GM23338 (cell line): ENCODE measurements around the gene SHISA9. TPM values are rescaled to one million over a fixed set of nuclear protein-coding genes. Genes with fewer than 3 reads are reported as not detected.

Source experiments
- ATAC-seq: fragments of 200-7000 bp; cut with Tn5 transposase; 3 replicates; pipeline ENCODE4 v1.9.1; 2020
- DNase-seq: peaks from one replicate; pipeline ENCODE4 v3.0.0-alpha.2; 2015; ENCODE audit warnings: low spot score
- H2AFZ ChIP-seq: fragments of 200-600 bp; sonication (generic); 2 replicates; pipeline ENCODE4 v1.8.0; 2016; ENCODE audit warnings: antibody characterized with exemption, mild to moderate bottlenecking, moderate library complexity
- H3F3A ChIP-seq: fragments of 200-600 bp; sonication (generic); replicated peaks from 2 replicates; pipeline ENCODE4 v1.8.0; 2017; ENCODE audit warnings: antibody characterized with exemption, mixed run types, low read depth
- H3K27ac ChIP-seq: fragments of 200-600 bp; sonication (generic); 2 replicates; pipeline ENCODE4 v1.6.1; 2016; ENCODE audit warnings: low read depth
- H3K27me3 ChIP-seq: fragments of 200-600 bp; sonication (generic); 2 replicates; pipeline ENCODE4 v1.8.0; 2016; ENCODE audit warnings: mild to moderate bottlenecking, mixed run types, moderate library complexity; ENCODE audit not compliant: insufficient read depth
- H3K36me3 ChIP-seq: fragments of 200-600 bp; sonication (generic); 2 replicates; pipeline ENCODE4 v1.8.0; 2016; ENCODE audit warnings: mild to moderate bottlenecking; ENCODE audit not compliant: insufficient read depth
- H3K4me1 ChIP-seq: fragments of 200-600 bp; sonication (generic); 2 replicates; pipeline ENCODE4 v1.8.0; 2016; ENCODE audit warnings: mild to moderate bottlenecking, moderate library complexity; ENCODE audit not compliant: insufficient read depth
- H3K4me2 ChIP-seq: fragments of 200-600 bp; sonication (generic); 2 replicates; pipeline ENCODE4 v1.7.1; 2017; ENCODE audit warnings: mixed run types
- H3K4me3 ChIP-seq: fragments of 200-600 bp; sonication (generic); 2 replicates; pipeline ENCODE4 v1.6.1; 2016; ENCODE audit warnings: mixed run types
- H3K79me2 ChIP-seq: fragments of 200-600 bp; sonication (generic); replicated peaks from 2 replicates; pipeline ENCODE4 v1.8.0; 2017; ENCODE audit warnings: mild to moderate bottlenecking; ENCODE audit not compliant: insufficient read depth
- H3K9me2 ChIP-seq: fragments of 200-600 bp; sonication (generic); 2 replicates; pipeline ENCODE4 v1.8.0; 2017; ENCODE audit not compliant: insufficient read depth
- H4K20me1 ChIP-seq: fragments of 200-600 bp; sonication (generic); replicated peaks from 2 replicates; pipeline ENCODE4 v1.8.0; 2017; ENCODE audit warnings: mild to moderate bottlenecking; ENCODE audit not compliant: insufficient read depth
- H3K27ac Mint-ChIP-seq: 2 replicates; pipeline ENCODE4 v1.8.0; 2020; ENCODE audit warnings: inconsistent platforms, mild to moderate bottlenecking, moderate library complexity, mixed read lengths
- H3K27me3 Mint-ChIP-seq: 3 replicates; pipeline ENCODE4 v1.8.0; 2022; ENCODE audit warnings: low read depth, mild to moderate bottlenecking, moderate library complexity, mixed read lengths, inconsistent platforms; ENCODE audit not compliant: insufficient read depth, poor library complexity
- H3K36me3 Mint-ChIP-seq: 3 replicates; pipeline ENCODE4 v1.8.0; 2021; ENCODE audit warnings: low read depth, mild to moderate bottlenecking, inconsistent platforms, moderate library complexity, mixed read lengths
- H3K4me1 Mint-ChIP-seq: 3 replicates; pipeline ENCODE4 v1.8.0; 2020; ENCODE audit warnings: mild to moderate bottlenecking, inconsistent platforms, mixed read lengths
- H3K4me3 Mint-ChIP-seq: 3 replicates; pipeline ENCODE4 v1.8.0; 2021; ENCODE audit warnings: moderate library complexity, mild to moderate bottlenecking, inconsistent platforms, mixed read lengths
- H3K9me3 Mint-ChIP-seq: 3 replicates; pipeline ENCODE4 v1.8.0; 2020; ENCODE audit warnings: moderate library complexity, mild to moderate bottlenecking, inconsistent platforms, mixed read lengths
- CREB1 ChIP-seq: fragments of 250-450 bp; sonication (Bioruptor Pico); IDR thresholded peaks from 2 replicates; pipeline ENCODE4 v1.5.0; 2020; ENCODE audit warnings: low read depth, mild to moderate bottlenecking, moderate library complexity
- CTCF ChIP-seq, 2 experiments: fragments of 200-600 bp in 1 of 2; sonication (generic) in 1 of 2; conservative IDR thresholded peaks; 2 replicates each; pipeline versions ENCODE4 v1.5.1 to v1.6.1; 2016 to 2017; ENCODE audit warnings: antibody characterized with exemption in 2 of 2, low read depth in 2 of 2, mild to moderate bottlenecking in 2 of 2, moderate library complexity in 1 of 2
- ETS1 ChIP-seq: IDR thresholded peaks from 2 replicates; pipeline ENCODE4 v1.6.1; 2016; ENCODE audit warnings: antibody characterized with exemption
- EZH2 ChIP-seq: fragments of 200-600 bp; sonication (generic); IDR thresholded peaks from one replicate; pipeline ENCODE4 v1.8.0; 2017; ENCODE audit warnings: antibody characterized with exemption, mild to moderate bottlenecking, low read depth; ENCODE audit not compliant: unreplicated experiment
- EZH2phosphoT487 ChIP-seq: fragments of 200-600 bp; sonication (generic); IDR thresholded peaks from one replicate; pipeline ENCODE4 v1.8.1; 2018; ENCODE audit warnings: antibody characterized with exemption; ENCODE audit not compliant: unreplicated experiment
- JUNB ChIP-seq: IDR thresholded peaks from one replicate; pipeline ENCODE4 v1.6.1; 2016; ENCODE audit warnings: antibody characterized with exemption; ENCODE audit not compliant: unreplicated experiment
- NANOG ChIP-seq: IDR thresholded peaks from 2 replicates; pipeline ENCODE4 v1.6.1; 2016; ENCODE audit warnings: antibody characterized with exemption, borderline replicate concordance
- POLR2AphosphoS5 ChIP-seq: IDR thresholded peaks from 2 replicates; pipeline ENCODE4 v1.6.1; 2016; ENCODE audit warnings: antibody characterized with exemption, low read depth
- STAT1 ChIP-seq: IDR thresholded peaks from one replicate; pipeline ENCODE4 v1.6.1; 2016; ENCODE audit warnings: antibody characterized with exemption; ENCODE audit not compliant: unreplicated experiment
- ZNF114 ChIP-seq: fragments of 250-450 bp; sonication (Bioruptor Pico); IDR thresholded peaks from 2 replicates; pipeline ENCODE4 v1.5.0; 2020; ENCODE audit warnings: mild to moderate bottlenecking, moderate library complexity
- ZNF331 ChIP-seq: fragments of 250-450 bp; sonication (Bioruptor Pico); IDR thresholded peaks from 2 replicates; pipeline ENCODE4 v1.5.0; 2020; ENCODE audit warnings: low read depth, mild to moderate bottlenecking, moderate library complexity
- ZNF462 ChIP-seq: fragments of 250-450 bp; sonication (Bioruptor Pico); IDR thresholded peaks from 2 replicates; pipeline ENCODE4 v1.5.0; 2020; ENCODE audit warnings: mild to moderate bottlenecking, moderate library complexity
- polyA plus RNA-seq: library from polyadenylated mRNA; unstranded; fragments of >200 nt; fragmentation: Nextera tagmentation; extraction: Ambion mirVana; gene quantifications from 2 replicates; pipeline ENCODE4 v1.2.1, GENCODE V29; 2016
- total RNA-seq: library from RNA; depleted of rRNA; stranded (reverse); fragments of >200 nt; shearing (Covaris generic); gene quantifications from 2 replicates; pipeline ENCODE4 v1.2.3, GENCODE V29; 2014

Gene SHISA9
- total and polyA plus RNA-seq, 2 experiments from 2014 or later: 10.4 to 45.6 TPM

- TF ChIP-seq ZNF462 (CRISPR knock-in tag) (no peak), POLR2AphosphoS5 (no peak), ETS1 (no peak), EZH2phosphoT487 (no peak), CTCF (conservative IDR thresholded peaks at IDR 0.05; ENCODE audit: low read depth in 2 of 2) (no peak), ZNF331 (CRISPR knock-in tag) (no peak), CREB1 (no peak)
Observed at GRCh38 chr16:13136901-13137300, 235.5 kb downstream of the SHISA9 start (continued).

- Histone ChIP-seq H3K4me3 (no peak overlapping the region), H4K20me1 (no peaks in the 10 kb centered on the region), H3F3A (no peaks in the 10 kb centered on the region), H3K27me3 (no peaks in the 10 kb centered on the region), H3K27ac (no peak overlapping the region), H3K4me2 (no peak overlapping the region), H3K79me2 (no peaks in the 10 kb centered on the region), H3K36me3 (no peaks in the 10 kb centered on the region), H2AFZ (no peak overlapping the region), H3K9me2 (0 out of 2 replicates have a peak, but pooled peaks cover 2% of the 10 kb centered on the region), H3K4me1 (peaks cover 7% of the 10 kb centered on the region; the same call in 1 of the 2 replicates)
- peaks cover 9% of the 10 kb centered on the region for H3K36me3 Mint-ChIP-seq
- H3K27ac Mint-ChIP-seq: no peak overlapping the region
- no peaks in the 10 kb centered on the region; the same call in 2 of the 3 replicates for H3K9me3 Mint-ChIP-seq
- ATAC-seq (no peak), DNase-seq (no peak)
- H3K4me3 Mint-ChIP-seq: no peak overlapping the region
- peaks cover 5% of the 10 kb centered on the region for H3K4me1 Mint-ChIP-seq
- H3K27me3 Mint-ChIP-seq: no peaks in the 10 kb centered on the region
- no peak for TF ChIP-seq CREB1
- TF ChIP-seq JUNB: no peak
- no peak for TF ChIP-seq EZH2
- no peak for TF ChIP-seq STAT1
- no peak for TF ChIP-seq ZNF331 (CRISPR knock-in tag)
- TF ChIP-seq POLR2AphosphoS5: no peak
- TF ChIP-seq ETS1: no peak
- no peak for TF ChIP-seq CTCF (conservative IDR thresholded peaks at IDR 0.05; ENCODE audit: low read depth in 2 of 2)
- TF ChIP-seq ZNF114 (CRISPR knock-in tag): no peak
- no peak for TF ChIP-seq NANOG
- TF ChIP-seq EZH2phosphoT487: no peak
Observed at GRCh38 chr16:13138528-13138927, 237.1 kb downstream of the SHISA9 start.
